Measurements from ENCODE around the gene MT1M.

The MT1M gene

GRCh38 chr16:56604966-56605365 is 27.5 kb upstream of the MT1M start:
- Histone ChIP-seq H3K9me2 (replicated peaks; ENCODE audit: low read depth, low read length) (no peaks in the 10 kb centered on the region), H3F3A (ENCODE audit: low read depth) (no peaks in the 10 kb centered on the region), H3K36me3 (ENCODE audit: insufficient read depth, low read length) (no peaks in the 10 kb centered on the region), H3K9me3 (ENCODE audit: insufficient read depth, low read depth, low read length) (no peaks in the 10 kb centered on the region), H3K4me1 (ENCODE audit: insufficient read depth, low read length, poor library complexity, severe bottlenecking) (peaks cover 10% of the 10 kb centered on the region), H2AFZ (ENCODE audit: low read length) (no peak overlapping the region), H3K4me3 (ENCODE audit: low read length, poor library complexity, severe bottlenecking) (no peak overlapping the region), H4K20me1 (ENCODE audit: insufficient read depth, low read length, poor library complexity, severe bottlenecking) (no peaks in the 10 kb centered on the region), H3K9ac (ENCODE audit: low read depth, low read length, poor library complexity, severe bottlenecking) (no peak overlapping the region), H3K27me3 (ENCODE audit: insufficient read depth, low read length, poor library complexity, severe bottlenecking) (no peaks in the 10 kb centered on the region), H3K4me2 (ENCODE audit: low read depth, low read length, poor library complexity, severe bottlenecking) (no peak overlapping the region), H3K79me2 (ENCODE audit: insufficient read depth, low read length) (peaks cover 7% of the 10 kb centered on the region)
- TF ChIP-seq, protein P1, sequence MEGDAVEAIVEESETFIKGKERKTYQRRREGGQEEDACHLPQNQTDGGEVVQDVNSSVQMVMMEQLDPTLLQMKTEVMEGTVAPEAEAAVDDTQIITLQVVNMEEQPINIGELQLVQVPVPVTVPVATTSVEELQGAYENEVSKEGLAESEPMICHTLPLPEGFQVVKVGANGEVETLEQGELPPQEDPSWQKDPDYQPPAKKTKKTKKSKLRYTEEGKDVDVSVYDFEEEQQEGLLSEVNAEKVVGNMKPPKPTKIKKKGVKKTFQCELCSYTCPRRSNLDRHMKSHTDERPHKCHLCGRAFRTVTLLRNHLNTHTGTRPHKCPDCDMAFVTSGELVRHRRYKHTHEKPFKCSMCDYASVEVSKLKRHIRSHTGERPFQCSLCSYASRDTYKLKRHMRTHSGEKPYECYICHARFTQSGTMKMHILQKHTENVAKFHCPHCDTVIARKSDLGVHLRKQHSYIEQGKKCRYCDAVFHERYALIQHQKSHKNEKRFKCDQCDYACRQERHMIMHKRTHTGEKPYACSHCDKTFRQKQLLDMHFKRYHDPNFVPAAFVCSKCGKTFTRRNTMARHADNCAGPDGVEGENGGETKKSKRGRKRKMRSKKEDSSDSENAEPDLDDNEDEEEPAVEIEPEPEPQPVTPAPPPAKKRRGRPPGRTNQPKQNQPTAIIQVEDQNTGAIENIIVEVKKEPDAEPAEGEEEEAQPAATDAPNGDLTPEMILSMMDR (conservative IDR thresholded peaks at IDR 0.05; ENCODE audit: low read length), result no peak
- no peak for TF ChIP-seq EZH2phosphoT487 (IDR thresholded peaks at IDR 0.05; ENCODE audit: borderline replicate concordance)

GRCh38 chr16:56605475-56605874 is 27.0 kb upstream of the MT1M start:
- Histone ChIP-seq H3K79me2 (ENCODE audit: insufficient read depth, low read length) (peaks cover 7% of the 10 kb centered on the region), H3K4me2 (ENCODE audit: low read depth, low read length, poor library complexity, severe bottlenecking) (no peak overlapping the region), H3K9me3 (ENCODE audit: insufficient read depth, low read depth, low read length) (no peaks in the 10 kb centered on the region), H3K36me3 (ENCODE audit: insufficient read depth, low read length) (no peaks in the 10 kb centered on the region), H3K4me1 (ENCODE audit: insufficient read depth, low read length, poor library complexity, severe bottlenecking) (peaks cover 15% of the 10 kb centered on the region), H3K4me3 (ENCODE audit: low read length, poor library complexity, severe bottlenecking) (no peak overlapping the region), H2AFZ (ENCODE audit: low read length) (no peak overlapping the region), H3F3A (ENCODE audit: low read depth) (no peaks in the 10 kb centered on the region), H3K27me3 (ENCODE audit: insufficient read depth, low read length, poor library complexity, severe bottlenecking) (no peaks in the 10 kb centered on the region), H4K20me1 (ENCODE audit: insufficient read depth, low read length, poor library complexity, severe bottlenecking) (no peaks in the 10 kb centered on the region), H3K9ac (ENCODE audit: low read depth, low read length, poor library complexity, severe bottlenecking) (no peak overlapping the region), H3K9me2 (replicated peaks; ENCODE audit: low read depth, low read length) (no peaks in the 10 kb centered on the region)
- TF ChIP-seq EZH2phosphoT487 (IDR thresholded peaks at IDR 0.05; ENCODE audit: borderline replicate concordance), result no peak
- TF ChIP-seq, protein P1 (conservative IDR thresholded peaks at IDR 0.05; ENCODE audit: low read length), result no peak

GRCh38 chr16:56606071-56606475 is 26.4 kb upstream of the MT1M start:
- no peaks in the 10 kb centered on the region for H3K9me3 ChIP-seq (ENCODE audit: insufficient read depth, low read depth, low read length)
- no peak overlapping the region for H3K4me2 ChIP-seq (ENCODE audit: low read depth, low read length, poor library complexity, severe bottlenecking)
- no peaks in the 10 kb centered on the region for H3F3A ChIP-seq (ENCODE audit: low read depth)
- H3K36me3 ChIP-seq (ENCODE audit: insufficient read depth, low read length), result no peaks in the 10 kb centered on the region
- H3K4me3 ChIP-seq (ENCODE audit: low read length, poor library complexity, severe bottlenecking), result no peak overlapping the region
- H3K79me2 ChIP-seq (ENCODE audit: insufficient read depth, low read length), result peaks cover 7% of the 10 kb centered on the region
- TF ChIP-seq, protein P1 (conservative IDR thresholded peaks at IDR 0.05; ENCODE audit: low read length), result no peak
- TF ChIP-seq EZH2phosphoT487 (IDR thresholded peaks at IDR 0.05; ENCODE audit: borderline replicate concordance), result no peak
- H3K27me3 ChIP-seq (ENCODE audit: insufficient read depth, low read length, poor library complexity, severe bottlenecking), result no peaks in the 10 kb centered on the region
- no peak overlapping the region for H3K9ac ChIP-seq (ENCODE audit: low read depth, low read length, poor library complexity, severe bottlenecking)
- H3K4me1 ChIP-seq (ENCODE audit: insufficient read depth, low read length, poor library complexity, severe bottlenecking), result peaks cover 19% of the 10 kb centered on the region
- no peak overlapping the region for H2AFZ ChIP-seq (ENCODE audit: low read length)
- H4K20me1 ChIP-seq (ENCODE audit: insufficient read depth, low read length, poor library complexity, severe bottlenecking), result no peaks in the 10 kb centered on the region
- H3K9me2 ChIP-seq (replicated peaks; ENCODE audit: low read depth, low read length), result no peaks in the 10 kb centered on the region

Measured in Loucy (cell line).